K562 (cell line): ENCODE measurements around the gene PIGN. TPM values are rescaled to one million over a fixed set of nuclear protein-coding genes. Genes with fewer than 3 reads are reported as not detected.

ENCODE experiments used
- ATAC-seq: fragments of 200-7000 bp; cut with Tn5 transposase; 3 replicates; pipeline ENCODE4 v1.9.1; 2020; ENCODE audit warnings: moderate library complexity
- BruUV-seq: library from RNA; stranded (reverse); fragments of 400-500 nt; replicated peaks from 2 replicates; lab custom pipeline; 2021; lab: Mats Ljungman, UMichigan
- CTCF ChIA-PET: fragments of 300-600 bp; formaldehyde crosslinking; extraction: SDS; loops from one replicate; lab custom pipeline; 2021; ENCODE audit warnings: low intra/inter-chr PET ratio; lab: Yijun Ruan, JAX
- POLR2A ChIA-PET: fragments of 300-600, 350-650 bp; sonication (Branson Sonifier 250); formaldehyde crosslinking; extraction: SDS; loops from one replicate; lab custom pipeline; 2021; ENCODE audit warnings: antibody characterized with exemption, inconsistent platforms; lab: Yijun Ruan, JAX
- DNase-seq, 4 experiments: peaks; one replicate each; pipeline versions ENCODE4 v3.0.0 to v3.0.0-alpha.2; 2011 to 2018; ENCODE audit warnings: low spot score in 3 of 4, mixed read lengths in 3 of 4; ENCODE audit errors: extremely low read depth in 1 of 4
- FAIRE-seq: peaks from 2 replicates; lab custom pipeline; 2011; peaks lifted over from hg19 to GRCh38; lab: Jason Lieb, UNC
- H2AFZ ChIP-seq: 2 replicates; pipeline ENCODE4 v1.6.0; 2011; ENCODE audit warnings: low read depth, low read length, control low read depth, inconsistent platforms
- H3K27ac ChIP-seq: fragments of 200-600 bp; 3 replicates; pipeline ENCODE4 v1.8.0; 2011; ENCODE audit warnings: low read depth, mild to moderate bottlenecking, control low read depth, inconsistent platforms, low read length, moderate library complexity, mixed read lengths; ENCODE audit errors: extremely low read depth
- H3K27me3 ChIP-seq, 2 experiments: fragments of 300-600 bp in 1 of 2; 2 replicates in 1 of 2; 3 replicates in 1 of 2; pipeline versions ENCODE4 v1.6.0 to v1.8.0; 2011; ENCODE audit warnings: inconsistent platforms in 2 of 2, low read length in 2 of 2, mild to moderate bottlenecking in 1 of 2, mixed read lengths in 1 of 2, moderate library complexity in 1 of 2; ENCODE audit not compliant: control insufficient read depth in 2 of 2, insufficient read depth in 2 of 2
- H3K36me3 ChIP-seq: fragments of 300-600 bp; 3 replicates; pipeline ENCODE4 v1.8.0; 2011; ENCODE audit warnings: mild to moderate bottlenecking, low read length, inconsistent platforms; ENCODE audit not compliant: control insufficient read depth, insufficient read depth
- H3K4me1 ChIP-seq, 2 experiments: fragments of 200-600 bp in 1 of 2; replicated peaks in 1 of 2; 2 replicates in 1 of 2; 3 replicates in 1 of 2; pipeline versions ENCODE4 v1.5.1 to v1.8.0; 2011; ENCODE audit warnings: inconsistent platforms in 2 of 2, low read length in 2 of 2, mild to moderate bottlenecking in 1 of 2, mixed read lengths in 1 of 2, moderate library complexity in 1 of 2; ENCODE audit not compliant: control insufficient read depth in 2 of 2, insufficient read depth in 2 of 2
- H3K4me2 ChIP-seq: 2 replicates; pipeline ENCODE4 v1.6.1; 2011; ENCODE audit warnings: low read length, control low read depth, inconsistent platforms, mixed read lengths; ENCODE audit not compliant: insufficient read depth
- H3K4me3 ChIP-seq: fragments of 200-600 bp; sonication (generic), shearing (Covaris generic); 2 replicates; pipeline ENCODE4 v1.5.1; 2016; ENCODE audit warnings: control low read depth, inconsistent platforms
- H3K79me2 ChIP-seq: fragments of 200-600 bp; 3 replicates; pipeline ENCODE4 v1.8.0; 2011; ENCODE audit warnings: low read length, inconsistent platforms; ENCODE audit not compliant: control insufficient read depth, insufficient read depth
- H3K9ac ChIP-seq, 2 experiments: 2 replicates each; pipeline versions ENCODE4 v1.6.0 to v1.6.1; 2011; ENCODE audit warnings: low read depth in 2 of 2, low read length in 2 of 2, control low read depth in 1 of 2, inconsistent platforms in 1 of 2, mild to moderate bottlenecking in 1 of 2, mixed read lengths in 1 of 2; ENCODE audit not compliant: insufficient read depth in 1 of 2
- H3K9me1 ChIP-seq: one replicate; pipeline ENCODE4 v1.6.0; 2011; ENCODE audit warnings: inconsistent platforms, mild to moderate bottlenecking, low read length, moderate library complexity; ENCODE audit not compliant: control insufficient read depth, insufficient read depth
- H3K9me3 ChIP-seq: replicated peaks from 2 replicates; pipeline ENCODE4 v1.5.1; 2011; ENCODE audit warnings: low read depth, low read length, inconsistent platforms; ENCODE audit not compliant: control insufficient read depth, insufficient read depth
- H4K20me1 ChIP-seq: replicated peaks from 2 replicates; pipeline ENCODE4 v1.6.1; 2011; ENCODE audit warnings: low read length, inconsistent platforms, mixed read lengths; ENCODE audit not compliant: control insufficient read depth, insufficient read depth
- BRD4 ChIP-seq: fragments of 200-600 bp; sonication (generic); IDR thresholded peaks from 2 replicates; pipeline ENCODE4 v1.6.1; 2017; ENCODE audit warnings: inconsistent platforms
- CGGBP1 ChIP-seq: fragments of 250-450 bp; sonication (Bioruptor Pico); IDR thresholded peaks from 2 replicates; pipeline ENCODE4 v1.9.0; 2021; ENCODE audit warnings: mild to moderate bottlenecking
- FOXP4 ChIP-seq: sonication (generic); formaldehyde crosslinking; IDR thresholded peaks from 2 replicates; pipeline ENCODE4 v1.8.0; 2022; ENCODE audit warnings: mild to moderate bottlenecking, missing genetic modification reagents, borderline replicate concordance
- SREBF1 ChIP-seq: fragments of 150-350 bp; IDR thresholded peaks from 2 replicates; pipeline ENCODE4 v1.6.1; 2014; ENCODE audit warnings: antibody characterized with exemption, low read depth, low read length, borderline replicate concordance
- SREBF2 ChIP-seq: sonication (generic); formaldehyde crosslinking; IDR thresholded peaks from 2 replicates; pipeline ENCODE4 v1.4.0; 2020; ENCODE audit warnings: mild to moderate bottlenecking, missing genetic modification reagents
- TGIF2 ChIP-seq: sonication (generic); formaldehyde crosslinking; IDR thresholded peaks from 2 replicates; pipeline ENCODE4 v1.8.1; 2022; ENCODE audit warnings: mild to moderate bottlenecking, missing genetic modification reagents, moderate library complexity
- TOE1 ChIP-seq, 2 experiments: fragments of 450-650 bp in 1 of 2; sonication (generic) in 1 of 2; formaldehyde crosslinking in 1 of 2; IDR thresholded peaks; 2 replicates each; pipeline versions ENCODE4 v1.7.1 to v1.8.0; 2016 to 2022; ENCODE audit warnings: borderline replicate concordance in 2 of 2, mild to moderate bottlenecking in 2 of 2, antibody characterized with exemption in 1 of 2, inconsistent platforms in 1 of 2, low read depth in 1 of 2, missing genetic modification reagents in 1 of 2, moderate library complexity in 1 of 2
- ZBTB34 ChIP-seq: fragments of 250-450 bp; sonication (Bioruptor Pico); IDR thresholded peaks from 2 replicates; pipeline ENCODE4 v1.8.0; 2021; ENCODE audit warnings: mild to moderate bottlenecking, moderate library complexity
- ZBTB8A ChIP-seq: fragments of 450-650 bp; IDR thresholded peaks from 2 replicates; pipeline ENCODE4 v1.6.1; 2018; ENCODE audit warnings: mild to moderate bottlenecking, moderate library complexity; ENCODE audit not compliant: partially characterized antibody
- ZC3H4 ChIP-seq: sonication (generic); formaldehyde crosslinking; IDR thresholded peaks from 2 replicates; pipeline ENCODE4 v1.9.0; 2021; ENCODE audit warnings: missing genetic modification reagents, borderline replicate concordance
- ZNF277 ChIP-seq: fragments of 250-450 bp; sonication (Bioruptor Pico); IDR thresholded peaks from 2 replicates; pipeline ENCODE4 v1.8.0; 2022; ENCODE audit warnings: inconsistent platforms, mild to moderate bottlenecking, moderate library complexity, borderline replicate concordance
- ZSCAN32 ChIP-seq: fragments of 450-650 bp; formaldehyde crosslinking; IDR thresholded peaks from 2 replicates; pipeline ENCODE4 v1.4.0; 2020; ENCODE audit warnings: mild to moderate bottlenecking, moderate library complexity
- WGBS: fragments of 100-300 bp; shearing (Covaris generic); methylation state at CpG from one replicate; pipeline ENCODE4 v1.1.6; 2016; ENCODE audit warnings: low coverage, mixed read lengths; ENCODE audit not compliant: insufficient coverage; ENCODE audit errors: missing lambda C conversion rate; 5-methylcytosine and 5-hydroxymethylcytosine counted together
- in situ Hi-C: fragments of 300-500 bp; cut with MboI; formaldehyde crosslinking; loops from 4 replicates; pipeline ENCODE4 v1.15.0; 2018; ENCODE audit warnings: inconsistent platforms, mixed read lengths
- intact Hi-C: fragments of 100-400 bp; cut with micrococcal nuclease; formaldehyde crosslinking; loops from 2 replicates; pipeline ENCODE4 v1.14.2; 2022
- polyA plus RNA-seq, 8 experiments: library from polyadenylated mRNA; depleted of rRNA in 4 of 8; stranded (reverse) in 5 of 8; unstranded in 3 of 8; fragments of >200 nt; fragmentation: Nextera tagmentation in 2 of 8; fragmentation: Illumina TruSeq in 1 of 8; extraction: Ambion mirVana in 2 of 8; extraction: Trizol in 1 of 8; gene quantifications; 2 replicates each; pipeline versions ENCODE4 v1.2.1 to v1.2.3, GENCODE V29; 2011 to 2014; ENCODE audit warnings: inconsistent platforms in 1 of 8, missing spikeins in 1 of 8
- total RNA-seq, 7 experiments: library from RNA; depleted of rRNA in 6 of 7; stranded (reverse); fragments of >200 nt in 6 of 7; fragmentation: Illumina TruSeq in 2 of 7; extraction: Trizol in 2 of 7; gene quantifications; 2 replicates each; pipeline versions ENCODE4 v1.2.1 to v1.2.3, GENCODE V29; 2011 to 2021; ENCODE audit warnings: low replicate concordance in 1 of 7
- TF ChIP-seq, protein P1 (sequence below): fragments of 250-450 bp; sonication (Bioruptor Pico); IDR thresholded peaks from 2 replicates; pipeline ENCODE4 v1.5.0; 2021; ENCODE audit warnings: mild to moderate bottlenecking, moderate library complexity

PIGN gene
- total and polyA plus RNA-seq, 9 of the 15 experiments (the other 6 are each of a cell fraction or from before 2014, with no cell fraction given) = 9.9 to 25.6 (median 17.3) TPM

GRCh38 chr18:62126737-62127136 is 60.1 kb downstream of the PIGN start:
- intact Hi-C loops = no loop called here
- H3K27me3 ChIP-seq = no peaks in the 10 kb centered on the region
- no peaks in the 10 kb centered on the region for H3K79me2 ChIP-seq
- H3K9ac ChIP-seq = no peak overlapping the region
- CTCF ChIA-PET = no interaction called here
- no TSS peak for BruUV-seq
- H3K27ac ChIP-seq = no peak overlapping the region
- in situ Hi-C loops = loop anchor here (25.0 kb wide), 1 partner anchor 539 kb away; no protein-coding TSS in a partner anchor
- POLR2A ChIA-PET = no interaction called here
- H3K9me3 ChIP-seq = no peaks in the 10 kb centered on the region
- no peak overlapping the region for H3K4me2 ChIP-seq
- no peaks in the 10 kb centered on the region for H4K20me1 ChIP-seq
- H3K36me3 ChIP-seq = no peaks in the 10 kb centered on the region
- ATAC-seq = no peak
- no peak overlapping the region for H2AFZ ChIP-seq
- no peaks in the 10 kb centered on the region for H3K9me1 ChIP-seq
- H3K4me3 ChIP-seq = no peak overlapping the region
- no peak for FAIRE-seq
- 72% methylated on average over 2 of the region's 2 CpGs for WGBS
- DNase-seq = no peak
- no peaks in the 10 kb centered on the region for H3K4me1 ChIP-seq
- TF ChIP-seq FOXP4 (CRISPR knock-in tag) = no peak
- TF ChIP-seq, protein P1, sequence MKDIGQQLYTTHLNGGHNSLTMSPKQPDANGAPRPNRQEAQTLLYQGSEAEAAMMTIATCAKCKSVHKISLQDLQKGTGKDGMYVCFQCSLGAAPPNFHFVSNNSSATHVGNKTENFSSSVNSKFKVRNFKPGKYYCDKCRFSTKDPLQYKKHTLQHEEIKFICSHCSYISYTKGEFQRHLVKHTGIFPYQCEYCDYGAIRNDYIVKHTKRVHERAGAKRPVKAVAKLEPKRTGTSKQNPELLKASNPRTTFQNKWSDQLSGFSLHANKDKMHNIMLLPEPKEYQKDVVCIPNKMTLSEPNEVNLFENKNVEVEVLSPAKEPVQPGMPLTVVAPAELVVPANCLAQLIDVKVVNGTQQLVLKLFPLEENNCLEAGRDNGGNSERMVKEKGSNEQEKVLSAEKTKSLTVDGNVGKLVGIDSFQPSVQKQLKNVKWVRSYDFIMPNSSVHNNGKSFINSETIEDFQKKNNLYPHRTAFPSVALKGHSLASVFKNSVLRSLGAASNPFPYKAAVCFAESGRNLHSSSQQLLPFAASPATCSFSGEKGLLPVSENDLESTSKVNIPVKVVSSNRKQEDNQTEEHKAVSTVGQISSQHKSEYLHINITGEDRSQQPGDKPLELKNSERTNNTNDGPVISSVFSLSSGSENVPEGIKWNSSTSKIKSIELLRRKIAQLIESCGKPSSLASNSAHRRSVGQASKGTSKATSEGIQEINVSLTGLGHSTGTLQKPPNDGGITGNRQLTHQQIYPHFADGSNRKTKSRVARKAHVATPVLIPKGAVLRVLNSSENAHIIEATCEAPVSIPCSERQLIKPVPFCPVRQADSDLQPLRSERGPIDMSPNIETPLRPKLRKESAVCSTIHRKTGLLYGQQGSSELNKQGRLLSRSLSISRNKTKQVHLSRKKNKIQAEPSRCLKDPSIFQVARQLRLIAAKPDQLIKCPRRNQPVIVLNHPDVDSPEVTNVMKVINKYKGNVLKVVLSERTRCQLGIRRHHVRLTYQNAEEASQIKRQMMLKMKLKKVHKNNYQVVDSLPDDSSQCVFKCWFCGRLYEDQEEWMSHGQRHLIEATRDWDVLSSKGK (CRISPR knock-in tag) = no peak
- TF ChIP-seq ZSCAN32 = no peak
- no peak for TF ChIP-seq TGIF2 (CRISPR knock-in tag)
- no peak for TF ChIP-seq TOE1 (IDR thresholded peaks at IDR 0.05; ENCODE audit: borderline replicate concordance)
- no peak for TF ChIP-seq TOE1 (CRISPR knock-in tag; IDR thresholded peaks at IDR 0.05; ENCODE audit: borderline replicate concordance, low read depth)
- TF ChIP-seq ZC3H4 (CRISPR knock-in tag) = no peak
- TF ChIP-seq ZBTB34 (CRISPR knock-in tag) = no peak
- TF ChIP-seq BRD4 = no peak
- no peak for TF ChIP-seq SREBF1
- no peak for TF ChIP-seq SREBF2
- TF ChIP-seq ZNF277 (CRISPR knock-in tag) = no peak
- no peak for TF ChIP-seq ZBTB8A
- no peak for TF ChIP-seq CGGBP1
